Kidney tubule cell (primary cell): ENCODE data around the gene PNPLA8.
"Not testable (repeated sequence)": the region's sequence is repeated elsewhere in the genome, so short reads cannot be mapped to it uniquely, and the experiment has no call there.

Experiments used
- DNase-seq: peaks from one replicate; pipeline ENCODE4 v3.0.0-alpha.2; 2018; ENCODE audit warnings: low spot score

PNPLA8 gene

DNA sequence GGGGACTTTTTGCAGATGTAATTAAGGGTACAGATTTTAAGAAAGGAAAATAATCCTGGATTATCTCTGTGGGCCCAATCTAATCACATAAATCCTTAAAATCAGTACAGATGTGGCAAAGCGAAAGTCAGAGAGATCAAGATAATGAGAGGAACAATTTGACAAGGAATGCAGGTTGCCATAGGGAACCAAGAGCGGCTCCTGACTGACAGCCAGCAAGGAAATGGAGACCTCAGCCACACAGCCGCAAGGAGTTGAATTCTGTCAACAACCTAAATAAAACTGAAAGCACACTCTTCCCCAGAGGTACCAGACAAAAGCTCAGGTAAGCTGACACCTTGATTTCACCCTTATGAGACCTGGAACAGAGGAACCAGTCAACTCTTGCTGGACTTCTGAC is 3.4 kb upstream of the PNPLA8 start:
- peak; percentile 20 for DNase-seq

DNA sequence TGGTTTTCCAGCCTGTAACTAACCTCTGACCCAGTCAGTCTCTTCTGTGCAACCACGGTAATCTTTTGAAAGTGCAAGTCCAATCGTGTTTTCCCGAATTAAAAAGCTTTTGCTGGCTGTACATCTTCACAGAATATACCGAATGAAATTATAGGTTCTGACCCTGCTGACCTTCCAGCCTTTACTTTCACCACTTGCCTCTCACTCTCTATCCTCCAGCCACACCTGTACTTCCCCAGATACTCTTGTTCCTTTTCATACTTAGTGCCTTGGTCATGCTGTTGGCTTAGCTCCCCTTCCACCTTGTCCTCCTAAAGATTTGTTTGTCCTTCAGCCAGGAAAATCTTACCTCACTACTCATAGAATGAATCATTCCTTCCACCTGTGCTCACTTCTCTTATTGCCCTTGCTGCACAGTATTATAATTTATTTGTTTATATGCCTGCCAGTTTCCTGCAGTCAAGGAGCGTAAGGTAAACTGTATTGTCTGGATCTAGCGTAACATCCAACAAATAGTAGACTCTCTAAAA is 2.3 kb upstream of the PNPLA8 start:
- peak; percentile 86 for DNase-seq

DNA sequence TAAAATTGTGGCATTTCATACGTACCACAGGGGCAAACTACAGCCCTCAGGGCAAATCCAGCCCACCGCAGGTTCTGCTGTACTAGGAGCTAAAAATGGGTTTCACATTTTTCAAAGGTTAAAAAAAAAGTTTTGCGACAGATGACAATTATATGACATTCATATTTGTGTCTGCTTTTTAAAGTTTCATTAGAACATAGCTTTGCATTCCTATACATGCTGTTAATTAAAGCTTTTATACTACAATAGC is 758 bp upstream of the PNPLA8 start:
- DNase-seq = no peak

DNA sequence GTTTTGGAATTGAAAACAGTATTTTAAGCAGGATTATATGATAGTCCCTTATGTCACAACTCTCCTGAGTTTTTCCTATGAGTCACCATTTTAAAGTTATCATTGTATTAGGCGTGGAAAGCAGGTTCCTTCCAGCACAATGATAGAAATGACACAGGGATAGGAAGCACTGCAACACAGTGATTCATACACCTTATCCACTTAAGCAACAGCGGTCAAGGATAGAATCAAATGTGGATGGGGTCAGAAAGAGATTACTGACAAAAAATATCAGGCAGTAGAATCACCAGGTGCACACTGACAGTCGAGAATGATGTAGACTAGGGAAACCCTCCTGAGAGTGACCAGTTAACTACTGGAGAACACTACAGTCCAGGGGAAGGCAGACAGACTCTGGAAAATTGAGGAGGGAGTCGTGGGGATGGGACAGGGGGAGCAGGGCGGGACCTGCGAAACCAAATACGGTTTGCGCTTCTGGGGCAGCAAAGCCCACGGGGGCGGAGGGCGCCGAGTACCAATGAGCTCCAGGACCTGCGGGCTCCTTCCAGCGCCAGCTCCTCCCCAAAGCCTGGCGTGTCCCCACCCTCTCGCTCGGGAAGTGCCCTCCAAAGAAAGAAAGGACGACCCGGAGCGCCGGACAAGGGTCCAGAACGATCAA is 479 bp downstream of the PNPLA8 start:
- peak; percentile 82 for DNase-seq

DNA sequence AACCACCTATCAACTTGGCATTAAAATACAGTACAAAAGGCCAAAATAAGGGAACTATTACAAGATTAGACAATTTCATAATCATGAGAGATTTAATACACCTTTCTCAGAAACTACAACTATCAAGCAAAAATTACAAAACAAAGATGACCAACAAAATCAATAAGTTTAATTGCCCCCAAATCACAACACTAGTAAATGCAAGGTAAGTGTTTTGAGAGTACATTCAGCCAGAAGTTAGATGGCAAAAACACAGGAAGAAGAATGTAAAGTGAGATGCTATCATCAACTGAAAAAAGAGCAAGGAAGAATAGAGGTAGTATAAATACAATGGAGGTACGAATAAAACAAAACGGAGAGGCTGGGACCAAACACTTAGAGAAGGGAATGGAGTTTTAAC is 3.2 kb downstream of the PNPLA8 start:
- DNase-seq = no peak

DNA sequence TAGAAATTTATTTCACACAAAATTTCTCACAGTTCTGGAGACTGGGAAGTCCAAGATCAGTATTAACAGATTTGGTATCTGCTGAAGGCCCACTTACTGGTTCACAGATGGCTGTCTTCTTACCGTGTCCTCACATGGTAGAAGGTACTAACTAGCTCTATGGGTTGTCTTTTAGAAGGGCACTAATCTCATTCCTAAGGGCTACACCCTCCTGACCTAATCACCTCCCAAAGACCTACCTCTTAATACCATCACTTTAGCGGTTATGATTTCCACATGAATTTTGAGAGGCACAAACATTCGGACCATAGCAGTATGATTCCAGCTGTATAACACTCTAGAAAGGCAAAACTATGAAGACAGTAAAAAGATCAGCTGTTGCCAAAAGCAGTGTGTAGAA is 8.0 kb downstream of the PNPLA8 start:
- no peak for DNase-seq

DNA sequence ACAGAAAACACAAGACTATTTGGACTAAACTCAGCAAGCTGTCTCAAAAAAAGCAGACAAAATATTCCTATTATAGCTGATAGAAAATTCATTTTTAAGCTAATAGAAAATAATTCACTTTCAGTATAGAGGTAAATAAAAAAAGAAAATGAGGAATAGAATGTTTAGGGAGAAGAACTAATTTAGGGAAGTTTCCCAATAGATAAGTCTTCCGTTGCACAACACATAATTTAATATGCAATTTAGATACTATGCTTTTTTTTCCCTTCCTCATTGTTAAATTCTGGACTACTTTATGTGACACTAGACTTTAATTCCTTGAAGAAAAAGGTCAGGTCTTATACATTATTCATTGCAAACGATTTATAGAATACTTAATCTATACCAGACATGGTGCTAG is 10.3 kb downstream of the PNPLA8 start:
- DNase-seq = no peak

GRCh38 chr7:108515013-108515412 is 10.9 kb downstream of the PNPLA8 start:
- DNase-seq = no peak

GRCh38 chr7:108511939-108512338 is 14.0 kb downstream of the PNPLA8 start:
- DNase-seq = no peak

- not testable (repeated sequence) for DNase-seq
Measured at GRCh38 chr7:108504576-108504975, 21.4 kb downstream of the PNPLA8 start.

GRCh38 chr7:108503112-108504026 is 22.6 kb downstream of the PNPLA8 start:
- DNase-seq = no peak

GRCh38 chr7:108499566-108499965 is 26.4 kb downstream of the PNPLA8 start:
- no peak for DNase-seq

DNA sequence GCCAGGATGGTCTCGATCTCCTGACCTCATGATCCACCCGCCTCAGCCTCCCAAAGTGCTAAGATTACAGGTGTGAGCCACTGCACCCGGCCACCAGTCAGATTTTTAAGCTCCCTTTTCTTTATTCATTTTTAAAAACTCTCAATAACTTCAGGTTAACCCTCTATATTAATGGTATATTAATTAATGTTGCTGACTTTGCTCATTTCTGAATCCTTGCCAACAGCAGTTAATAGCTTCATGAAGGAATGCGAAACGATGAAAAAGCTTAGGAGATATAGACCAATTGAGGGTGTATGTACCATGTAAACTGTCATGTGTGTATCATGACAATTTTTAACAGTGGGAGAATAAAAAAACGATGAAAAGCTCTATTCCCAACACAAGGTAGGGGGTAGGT is 27.5 kb downstream of the PNPLA8 start:
- no peak for DNase-seq

GRCh38 chr7:108497082-108497725 is 28.7 kb downstream of the PNPLA8 start:
- DNase-seq = peak; percentile 67

- DNase-seq = peak; percentile 76
Measured at GRCh38 chr7:108492742-108493141, 33.2 kb downstream of the PNPLA8 start.

DNA sequence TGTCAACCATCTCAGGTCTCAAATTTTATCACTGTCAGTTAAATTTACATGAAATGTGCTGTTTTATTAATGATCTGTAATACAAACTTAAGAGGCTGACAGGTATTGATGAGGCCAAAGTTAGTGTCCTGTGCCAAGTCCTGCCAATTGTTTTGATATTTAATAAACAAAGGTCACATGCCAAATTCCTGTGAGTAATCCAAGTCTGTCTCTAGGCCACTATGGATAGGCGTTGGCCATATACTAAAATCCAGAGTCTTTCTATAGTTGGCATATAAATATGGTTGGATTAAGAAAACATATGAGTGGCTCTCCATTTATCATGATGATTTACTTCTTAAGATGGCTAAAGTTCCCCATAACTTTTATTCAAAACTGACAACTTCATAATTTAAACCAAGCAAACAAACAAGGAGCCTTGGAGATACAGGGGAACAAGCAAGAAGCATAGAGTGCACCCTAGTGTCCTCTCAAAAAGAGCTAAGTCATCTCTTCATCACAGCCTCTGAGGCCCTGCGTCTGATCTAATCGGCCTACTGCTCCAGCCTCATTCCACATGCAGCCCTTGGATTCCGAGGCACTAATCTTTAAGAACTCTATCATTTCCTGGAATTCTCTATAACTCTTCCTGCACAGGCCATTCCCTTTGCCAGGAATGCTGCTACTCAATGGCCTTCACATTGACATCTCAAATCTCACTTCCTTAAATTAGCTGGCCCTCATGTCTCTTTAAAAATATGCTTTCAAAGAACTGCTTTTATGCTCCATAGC is 37.0 kb downstream of the PNPLA8 start:
- no peak for DNase-seq

DNA sequence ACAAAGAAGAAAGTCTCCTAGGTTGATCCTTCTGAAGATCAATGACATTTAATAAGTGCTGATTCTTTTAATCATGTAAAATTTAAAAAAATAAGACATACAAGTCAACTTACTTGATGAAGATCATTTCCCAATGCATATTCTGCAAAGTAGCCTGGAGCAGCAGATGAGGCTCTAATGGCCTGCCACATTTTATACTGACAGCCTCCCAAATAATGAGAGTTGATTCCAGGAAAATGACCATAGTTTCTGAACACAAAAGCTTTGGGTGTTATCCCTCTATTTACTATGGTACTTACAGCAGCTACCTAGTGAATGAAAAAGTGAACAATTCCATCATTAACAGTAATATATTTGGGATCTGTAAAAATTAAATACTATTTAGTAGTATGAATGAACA is 38.3 kb downstream of the PNPLA8 start:
- DNase-seq = no peak

DNA sequence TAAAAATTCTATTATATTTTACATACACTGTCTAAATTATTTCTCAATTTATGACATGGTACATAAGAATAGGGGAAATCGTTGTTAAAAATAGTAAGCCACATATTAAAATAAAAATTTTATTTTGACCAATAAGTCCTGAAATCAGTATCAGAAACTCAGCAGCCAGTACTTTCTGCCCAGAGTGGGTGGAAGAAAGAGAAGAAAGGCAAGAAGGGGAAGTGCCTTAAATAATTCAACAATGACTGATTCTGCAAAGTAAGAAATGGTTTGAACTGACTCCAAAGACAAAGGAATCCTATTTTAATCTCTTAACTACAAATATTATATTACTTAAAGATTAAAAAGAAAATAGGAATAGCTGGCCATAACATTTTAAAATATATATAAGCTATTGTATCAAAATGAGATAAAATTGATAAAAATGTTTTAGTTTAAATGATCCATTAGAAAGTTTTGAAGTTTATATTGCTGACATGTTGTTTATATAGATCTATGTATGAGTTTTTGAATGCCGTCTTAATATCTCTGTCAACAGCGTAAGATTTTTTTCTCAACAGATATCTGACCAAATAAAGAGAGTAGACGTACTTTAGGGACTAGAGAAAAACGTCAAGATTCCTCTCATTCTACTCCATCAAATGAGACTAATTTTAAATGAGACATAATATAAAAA is 39.5 kb downstream of the PNPLA8 start:
- DNase-seq = no peak

DNA sequence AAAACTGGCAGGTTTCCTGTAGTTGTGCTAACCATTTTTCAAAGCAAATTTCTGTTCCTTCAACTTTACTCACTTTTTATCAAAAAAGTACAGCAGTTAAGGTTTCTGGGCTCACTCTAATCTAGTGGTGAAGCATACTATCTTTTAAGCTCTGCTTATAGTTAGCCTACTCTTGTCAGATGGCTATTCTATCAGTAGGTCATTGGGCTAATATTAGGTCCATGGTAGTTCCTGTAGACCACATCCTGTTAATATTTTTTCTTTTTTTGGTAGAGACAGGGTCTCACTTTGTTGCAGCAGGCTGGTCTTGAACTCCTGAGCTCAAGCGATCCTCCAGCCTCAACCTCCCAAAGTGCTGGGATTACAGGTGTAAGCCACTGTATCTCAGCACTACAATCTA is 41.8 kb downstream of the PNPLA8 start:
- DNase-seq = no peak

DNA sequence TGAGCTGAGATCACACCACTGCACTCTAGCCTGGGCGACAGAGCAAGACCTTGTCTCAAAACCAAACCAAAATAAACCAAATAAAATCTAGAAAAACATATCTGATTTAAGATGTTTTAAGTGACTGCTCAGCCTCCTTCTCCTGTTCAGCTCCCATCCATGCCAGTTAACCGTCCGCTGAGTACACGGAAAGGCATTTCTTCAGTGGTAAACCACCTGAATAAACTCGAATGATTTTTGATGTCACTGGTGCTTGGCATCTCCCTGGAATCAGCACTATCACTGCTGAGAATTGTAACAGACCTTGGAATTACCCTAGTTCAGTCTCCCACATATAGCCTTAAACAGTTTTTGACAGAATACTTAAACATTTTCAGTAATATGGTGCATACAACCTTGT is 45.6 kb downstream of the PNPLA8 start:
- DNase-seq = peak; percentile 38

DNA sequence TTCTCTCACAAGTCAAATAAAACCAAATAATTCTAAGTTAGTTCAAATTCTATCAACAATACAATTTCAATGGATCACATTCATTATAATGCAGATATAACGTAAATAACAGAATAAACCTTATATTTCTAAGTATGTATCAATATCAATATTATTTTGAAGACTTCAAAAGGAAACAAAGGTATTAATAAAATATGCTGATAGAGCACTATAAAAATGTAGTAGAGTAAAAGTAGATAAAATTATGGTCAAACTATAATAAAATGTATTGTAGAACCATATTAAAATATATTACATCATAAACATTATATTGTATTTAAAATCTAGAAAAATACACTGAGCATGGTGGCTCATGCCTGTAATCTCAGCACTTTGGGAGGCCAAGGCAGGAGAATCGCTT is 46.2 kb downstream of the PNPLA8 start:
- DNase-seq = no peak

- no peak for DNase-seq
Measured at GRCh38 chr7:108479118-108479517, 46.8 kb downstream of the PNPLA8 start.
